Endothelial cell of hepatic sinusoid (primary cell): ENCODE results near the gene POPDC2.

Experiments
- in situ Hi-C: cut with HindIII; loops from 2 replicates; pipeline ENCODE4 v1.10.0; 2017; ENCODE audit warnings: low sequenced_read_pairs

POPDC2 gene

GRCh38 chr3:119660474-119661440 is at the start of gene POPDC2:
POPDC2 (minus strand) TSS chr3:119660589; CDS start chr3:119660423, 166 bp downstream.
- in situ Hi-C loops, result no loop called here

- in situ Hi-C loops, result loop anchor here (10.0 kb wide), 1 partner anchor 61 kb away; no protein-coding TSS in a partner anchor
Measured at GRCh38 chr3:119703820-119704531, 43.6 kb upstream of the POPDC2 start.

- in situ Hi-C loops, result loop anchor here (10.0 kb wide), 1 partner anchor 62 kb away; no protein-coding TSS in a partner anchor
Measured at GRCh38 chr3:119702530-119703527, 42.4 kb upstream of the POPDC2 start, which contains the start of gene CFAP91. CFAP91 (plus strand) TSS chr3:119703022; CDS start chr3:119703099, 77 bp downstream.

- in situ Hi-C loops, result loop anchor here (10.0 kb wide), 1 partner anchor 64 kb away; no protein-coding TSS in a partner anchor
Measured at GRCh38 chr3:119700920-119701734, 40.7 kb upstream of the POPDC2 start.

GRCh38 chr3:119700269-119700919 is 40.0 kb upstream of the POPDC2 start:
- in situ Hi-C loops, result loop anchor here (10.0 kb wide), 1 partner anchor 64 kb away; no protein-coding TSS in a partner anchor

GRCh38 chr3:119697394-119697793 is 37.0 kb upstream of the POPDC2 start:
- in situ Hi-C loops, result loop anchor here (25.0 kb wide), 1 partner anchor 235 kb away; the partner anchor contains the start of genes POGLUT1 and TMEM39A

GRCh38 chr3:119695480-119695879 is 35.1 kb upstream of the POPDC2 start:
- in situ Hi-C loops, result loop anchor here (25.0 kb wide), 1 partner anchor 233 kb away; the partner anchor contains the start of genes POGLUT1 and TMEM39A

GRCh38 chr3:119690043-119690656 is 29.8 kb upstream of the POPDC2 start:
- in situ Hi-C loops, result loop anchor here (25.0 kb wide), 1 partner anchor 228 kb away; the partner anchor contains the start of genes POGLUT1 and TMEM39A

- in situ Hi-C loops, result loop anchor here (5.0 to 25.0 kb wide), 3 partner anchors 71 to 221 kb away; partner anchors contain the start of genes POGLUT1 and TMEM39A
Measured at GRCh38 chr3:119683421-119683820, 23.0 kb upstream of the POPDC2 start.

GRCh38 chr3:119681279-119681678 is 20.9 kb upstream of the POPDC2 start:
- in situ Hi-C loops, result loop anchor here (5.0 to 25.0 kb wide), 3 partner anchors 69 to 219 kb away; partner anchors contain the start of genes POGLUT1 and TMEM39A

GRCh38 chr3:119679874-119680273 is 19.5 kb upstream of the POPDC2 start:
- in situ Hi-C loops, result loop anchor here (5.0 to 25.0 kb wide), 3 partner anchors 68 to 218 kb away; partner anchors contain the start of genes POGLUT1 and TMEM39A

- in situ Hi-C loops, result loop anchor here (25.0 kb wide), 1 partner anchor 216 kb away; the partner anchor contains the start of genes POGLUT1 and TMEM39A
Measured at GRCh38 chr3:119678209-119678608, 17.8 kb upstream of the POPDC2 start.

GRCh38 chr3:119677641-119677934 is 17.2 kb upstream of the POPDC2 start:
- in situ Hi-C loops, result loop anchor here (25.0 kb wide), 1 partner anchor 215 kb away; the partner anchor contains the start of genes POGLUT1 and TMEM39A

GRCh38 chr3:119676771-119677640 is 16.6 kb upstream of the POPDC2 start, which contains the start of gene COX17:
COX17 (minus strand) TSS chr3:119677406; CDS start chr3:119677310, 96 bp downstream.
- in situ Hi-C loops, result loop anchor here (25.0 kb wide), 1 partner anchor 215 kb away; the partner anchor contains the start of genes POGLUT1 and TMEM39A

- in situ Hi-C loops, result loop anchor here (25.0 kb wide), 1 partner anchor 214 kb away; the partner anchor contains the start of genes POGLUT1 and TMEM39A
Measured at GRCh38 chr3:119676020-119676419, 15.6 kb upstream of the POPDC2 start.

GRCh38 chr3:119675188-119675874 is 14.9 kb upstream of the POPDC2 start:
- in situ Hi-C loops, result loop anchor here (25.0 kb wide), 1 partner anchor 213 kb away; the partner anchor contains the start of genes POGLUT1 and TMEM39A
